Prostate gland (tissue), 2 donors: ENCODE measurements around the gene SPEN. TPM values are rescaled to one million over a fixed set of nuclear protein-coding genes. Genes with fewer than 3 reads are reported as not detected.

Experiments used
- DNase-seq: peaks from one replicate; pipeline ENCODE4 v3.0.0-alpha.2; 2019; ENCODE audit warnings: low spot score
- H3K27ac ChIP-seq, 2 donors: fragments of 200-600 bp; sonication (generic); 2 replicates each; pipeline ENCODE4 v1.5.1; 2017 to 2019
- H3K27me3 ChIP-seq: fragments of 200-600 bp; sonication (generic); replicated peaks from 2 replicates; pipeline ENCODE4 v1.5.1; 2019; ENCODE audit not compliant: insufficient read depth
- H3K36me3 ChIP-seq, 2 donors: fragments of 200-600 bp; sonication (generic); 1 replicate in 1 of 2; 2 replicates in 1 of 2; pipeline versions ENCODE4 v1.5.1 to v1.8.1; 2017 to 2019
- H3K4me1 ChIP-seq: fragments of 200-600 bp; sonication (generic); replicated peaks from 2 replicates; pipeline ENCODE4 v1.5.1; 2019
- H3K4me3 ChIP-seq, 2 donors: fragments of 200-600 bp; sonication (generic); 2 replicates each; pipeline ENCODE4 v1.5.1; 2017 to 2019
- H3K9me3 ChIP-seq: fragments of 200-600 bp; sonication (generic); 2 replicates; pipeline ENCODE4 v1.5.1; 2017
- POLR2A ChIP-seq: fragments of 450-650 bp; IDR thresholded peaks from one replicate; pipeline ENCODE4 v1.6.1; 2016; ENCODE audit warnings: antibody characterized with exemption, mild to moderate bottlenecking
- POLR2AphosphoS5 ChIP-seq: sonication (generic); formaldehyde crosslinking; IDR thresholded peaks from one replicate; pipeline ENCODE4 v1.6.1; 2017; ENCODE audit warnings: antibody characterized with exemption
- WGBS: methylation state at CpG from one replicate; pipeline ENCODE4 v1.1.5; 2018; 5-methylcytosine and 5-hydroxymethylcytosine counted together
- intact Hi-C: fragments of 100-400 bp; cut with DNase I; formaldehyde crosslinking; loops from one replicate; pipeline ENCODE4 v1.14.2; 2022
- total RNA-seq, 2 donors: library from RNA; depleted of rRNA; stranded (reverse); fragments of >200 nt; gene quantifications; one replicate each; pipeline ENCODE4 v1.1.0, GENCODE V29; 2016
- TF ChIP-seq, protein P1 (sequence below), 4 experiments: fragments of 200-600 bp in 2 of 4; fragments of 450-650 bp in 2 of 4; sonication (generic) in 2 of 4; IDR thresholded peaks; 1 replicate in 3 of 4; 2 replicates in 1 of 4; pipeline ENCODE4 v1.5.1; 2016 to 2019; ENCODE audit warnings: antibody characterized with exemption in 4 of 4, mild to moderate bottlenecking in 2 of 4, moderate library complexity in 2 of 4

Gene SPEN
- total RNA-seq, 2 donors from 2014 or later: 31.9 to 48.3 TPM

DNA sequence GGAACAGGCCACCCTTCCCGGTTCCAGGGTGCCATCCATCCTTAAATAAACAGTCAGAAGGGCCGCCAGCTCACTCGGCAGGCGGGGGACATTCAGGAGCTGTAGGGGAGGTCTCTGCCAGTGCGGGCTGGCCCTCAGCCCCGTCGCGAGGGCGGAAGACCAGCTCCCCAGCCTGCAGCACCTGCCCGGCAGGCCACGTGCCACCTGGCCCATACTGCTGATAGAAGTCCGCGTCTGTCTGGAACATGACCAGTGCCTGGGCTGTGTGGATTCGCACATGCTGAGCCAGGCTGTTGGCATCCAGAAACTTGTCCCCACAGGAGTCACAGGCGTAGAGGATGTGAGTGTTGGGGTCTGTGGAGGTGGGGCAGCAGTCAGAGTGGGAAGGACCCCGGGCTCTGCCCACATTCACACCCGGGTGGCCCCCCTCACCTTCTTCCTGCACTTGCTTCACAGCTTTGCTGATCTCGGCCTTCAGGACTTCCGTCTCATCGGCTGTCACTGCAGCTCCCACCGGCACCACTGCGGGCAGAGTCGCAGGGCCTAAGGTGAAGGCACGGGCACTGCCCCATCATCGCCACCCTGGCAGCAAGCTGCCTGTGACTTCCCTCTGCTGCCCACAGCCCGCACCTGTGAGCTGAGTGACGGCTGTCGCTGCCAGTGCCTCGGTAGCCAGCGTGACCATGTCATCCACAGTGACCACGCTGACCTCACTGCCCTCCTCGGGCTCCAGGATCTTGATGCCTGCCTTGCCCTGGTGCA lies 94.6 kb downstream of the SPEN start:
- no peak for DNase-seq
- Histone ChIP-seq H3K27ac (no peak overlapping the region), H3K4me3 (no peak overlapping the region), H3K4me1 (no peaks in the 10 kb centered on the region), H3K27me3 (no peaks in the 10 kb centered on the region), H3K36me3 (peaks cover 13 to 33% of the 10 kb centered on the region in 2 donors), H3K9me3 (no peaks in the 10 kb centered on the region)
- intact Hi-C loops: no loop called here
- 62% methylated on average over 32 of the region's 32 CpGs for WGBS
- TF ChIP-seq POLR2AphosphoS5: no peak

DNA sequence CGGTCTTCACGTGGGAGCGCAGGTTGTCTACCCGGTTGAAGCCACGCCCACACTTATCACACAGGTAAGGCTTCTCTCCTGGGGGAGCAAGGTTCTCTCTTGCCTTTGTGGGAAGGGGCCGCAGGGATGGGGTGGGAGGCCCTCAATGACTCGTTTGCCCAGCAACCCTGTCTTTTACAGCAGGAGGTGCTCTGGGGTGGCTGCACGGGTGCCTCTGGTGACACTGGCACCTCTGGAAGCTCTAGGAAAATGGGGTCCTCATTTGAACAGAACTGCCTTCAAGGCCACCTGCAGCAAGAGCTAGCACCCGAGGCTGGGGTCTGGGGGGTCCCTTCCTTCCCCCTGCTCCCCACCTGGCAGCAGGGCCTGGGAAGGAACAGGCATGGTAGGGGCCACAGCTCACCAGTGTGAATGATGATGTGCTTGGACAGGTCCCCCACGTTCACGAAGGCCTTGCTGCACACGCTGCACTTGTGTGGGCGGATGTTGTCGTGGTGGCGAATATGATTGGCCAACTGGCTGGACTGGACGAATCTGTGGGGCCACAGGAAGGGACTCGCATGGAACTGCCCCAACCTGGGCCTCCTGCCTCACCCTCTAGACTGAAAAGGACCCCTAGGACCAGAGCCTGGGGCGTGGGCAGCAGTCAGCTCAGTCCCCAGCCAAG lies 95.3 kb downstream of the SPEN start:
- intact Hi-C loops: no loop called here
- Histone ChIP-seq H3K27me3 (no peaks in the 10 kb centered on the region), H3K4me1 (no peaks in the 10 kb centered on the region), H3K27ac (no peak overlapping the region), H3K4me3 (no peak overlapping the region), H3K9me3 (no peaks in the 10 kb centered on the region), H3K36me3 (peaks cover 13 to 33% of the 10 kb centered on the region in 2 donors)
- 67% methylated on average over 15 of the region's 18 CpGs for WGBS
- TF ChIP-seq, protein P1, sequence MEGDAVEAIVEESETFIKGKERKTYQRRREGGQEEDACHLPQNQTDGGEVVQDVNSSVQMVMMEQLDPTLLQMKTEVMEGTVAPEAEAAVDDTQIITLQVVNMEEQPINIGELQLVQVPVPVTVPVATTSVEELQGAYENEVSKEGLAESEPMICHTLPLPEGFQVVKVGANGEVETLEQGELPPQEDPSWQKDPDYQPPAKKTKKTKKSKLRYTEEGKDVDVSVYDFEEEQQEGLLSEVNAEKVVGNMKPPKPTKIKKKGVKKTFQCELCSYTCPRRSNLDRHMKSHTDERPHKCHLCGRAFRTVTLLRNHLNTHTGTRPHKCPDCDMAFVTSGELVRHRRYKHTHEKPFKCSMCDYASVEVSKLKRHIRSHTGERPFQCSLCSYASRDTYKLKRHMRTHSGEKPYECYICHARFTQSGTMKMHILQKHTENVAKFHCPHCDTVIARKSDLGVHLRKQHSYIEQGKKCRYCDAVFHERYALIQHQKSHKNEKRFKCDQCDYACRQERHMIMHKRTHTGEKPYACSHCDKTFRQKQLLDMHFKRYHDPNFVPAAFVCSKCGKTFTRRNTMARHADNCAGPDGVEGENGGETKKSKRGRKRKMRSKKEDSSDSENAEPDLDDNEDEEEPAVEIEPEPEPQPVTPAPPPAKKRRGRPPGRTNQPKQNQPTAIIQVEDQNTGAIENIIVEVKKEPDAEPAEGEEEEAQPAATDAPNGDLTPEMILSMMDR (IDR thresholded peaks at IDR 0.05): no peak
- DNase-seq: no peak

DNA sequence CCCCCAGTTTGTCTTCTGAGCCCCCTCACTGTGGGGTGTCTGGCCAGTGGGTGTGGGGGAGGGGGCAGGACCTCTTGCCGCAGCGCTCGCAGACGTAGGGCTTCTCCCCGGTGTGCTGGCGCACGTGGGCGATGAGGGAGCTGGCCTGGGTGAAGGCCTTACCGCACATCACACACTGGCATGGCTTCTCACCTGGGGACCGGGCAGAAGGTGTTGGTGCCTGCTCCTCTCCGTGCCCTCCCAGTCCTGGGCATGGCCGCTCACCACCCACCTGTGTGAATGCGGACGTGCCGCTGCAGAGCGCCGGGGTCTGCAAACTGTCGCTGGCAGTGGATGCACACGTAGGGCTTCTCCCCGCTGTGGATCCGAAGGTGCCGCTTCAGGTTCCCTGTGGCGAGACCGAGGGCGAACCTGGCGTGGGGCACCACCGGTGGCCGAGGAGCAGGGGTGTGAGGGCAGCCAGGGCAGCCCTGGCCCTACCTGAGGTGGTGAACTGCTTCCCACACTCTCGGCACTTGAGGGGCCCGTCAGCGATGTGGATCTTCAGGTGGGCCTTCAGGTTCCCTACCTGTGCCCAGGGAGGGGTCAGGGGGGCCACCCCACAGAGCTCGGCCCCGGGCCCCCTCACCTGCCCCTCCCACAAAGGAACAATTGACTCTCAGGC lies 96.0 kb downstream of the SPEN start:
- H3K36me3 ChIP-seq: peaks cover 13 to 33% of the 10 kb centered on the region in 2 donors
- H3K27ac ChIP-seq: no peak overlapping the region
- DNase-seq: no peak
- no peaks in the 10 kb centered on the region for H3K27me3 ChIP-seq
- no peaks in the 10 kb centered on the region for H3K9me3 ChIP-seq
- TF ChIP-seq, protein P1 (IDR thresholded peaks at IDR 0.05): no peak
- TF ChIP-seq POLR2AphosphoS5 (no peak), POLR2A (no peak)
- no peak overlapping the region for H3K4me3 ChIP-seq
- intact Hi-C loops: no loop called here
- no peaks in the 10 kb centered on the region for H3K4me1 ChIP-seq
- WGBS: 94% methylated on average over 28 of the region's 33 CpGs

DNA sequence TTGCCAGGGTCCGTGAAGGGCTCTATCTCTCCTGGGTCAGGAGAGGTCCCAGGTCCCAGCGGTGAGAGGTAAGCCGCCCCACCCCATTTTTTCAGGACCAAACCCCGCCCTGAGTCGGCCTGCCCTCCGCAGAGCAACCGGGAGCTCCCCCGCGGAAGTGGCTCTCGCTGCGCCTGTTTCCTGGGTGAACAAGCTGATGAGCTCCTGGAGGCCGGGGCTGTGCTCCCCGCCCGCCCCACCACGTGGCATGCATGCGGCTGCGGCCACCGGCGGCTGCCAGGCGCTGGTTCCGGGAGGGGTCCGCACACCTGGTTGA lies 96.4 kb downstream of the SPEN start:
- DNase-seq: no peak
- no peak overlapping the region for H3K27ac ChIP-seq
- no peaks in the 10 kb centered on the region for H3K9me3 ChIP-seq
- H3K36me3 ChIP-seq: peaks cover 13 to 33% of the 10 kb centered on the region in 2 donors
- no peaks in the 10 kb centered on the region for H3K27me3 ChIP-seq
- 89% methylated on average over 20 of the region's 22 CpGs for WGBS
- no peaks in the 10 kb centered on the region for H3K4me1 ChIP-seq
- no peak overlapping the region for H3K4me3 ChIP-seq
- intact Hi-C loops: no loop called here
- TF ChIP-seq POLR2AphosphoS5: no peak
- TF ChIP-seq, protein P1 (IDR thresholded peaks at IDR 0.05): no peak
- TF ChIP-seq POLR2A: no peak

DNA sequence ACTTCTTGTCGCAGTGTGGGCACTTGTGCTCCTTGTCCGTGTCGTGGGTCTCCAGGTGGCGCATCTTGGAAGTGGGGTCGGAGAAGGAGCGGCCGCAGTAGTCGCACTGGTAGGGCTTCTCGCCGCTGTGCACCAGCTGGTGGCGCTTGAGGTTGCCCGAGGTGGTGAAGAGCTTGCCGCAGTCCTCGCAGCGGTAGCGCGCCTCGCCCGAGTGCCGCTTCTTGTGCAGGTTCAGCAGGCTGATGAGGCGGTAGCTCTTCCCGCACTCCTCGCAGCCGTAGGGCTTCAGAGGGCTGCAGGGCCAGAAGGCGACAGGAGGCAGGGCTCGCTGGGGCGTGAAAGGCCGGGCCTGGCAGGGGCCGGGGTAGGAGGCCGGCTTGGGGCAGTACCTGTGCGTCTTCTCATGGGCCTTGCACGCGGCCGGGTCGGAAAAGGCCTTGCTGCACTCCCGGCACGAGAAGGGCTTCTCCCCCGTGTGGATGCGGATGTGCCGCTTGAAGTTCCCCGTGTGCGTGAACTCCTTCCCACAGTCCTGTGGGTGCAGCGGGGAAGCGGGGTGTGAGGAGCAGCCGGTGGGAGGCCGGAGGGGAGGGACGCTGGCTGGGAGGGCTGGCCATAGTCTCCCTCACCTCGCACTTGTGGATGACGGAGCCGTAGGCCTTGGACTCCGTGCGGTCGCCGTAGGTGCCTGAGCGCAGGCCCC lies 97.0 kb downstream of the SPEN start:
- WGBS: 92% methylated on average over 41 of the region's 55 CpGs
- DNase-seq: no peak
- peaks cover 13 to 33% of the 10 kb centered on the region in 2 donors for H3K36me3 ChIP-seq

More for the DNA sequence above, 97.0 kb downstream of the SPEN start:
- Histone ChIP-seq H3K4me1 (no peaks in the 10 kb centered on the region), H3K4me3 (no peak overlapping the region), H3K27me3 (no peaks in the 10 kb centered on the region), H3K27ac (no peak overlapping the region), H3K9me3 (no peaks in the 10 kb centered on the region)
- intact Hi-C loops: loop anchor here (5.0 kb wide), 1 partner anchor 57 kb away; no protein-coding TSS in a partner anchor
- TF ChIP-seq POLR2AphosphoS5 (no peak), POLR2A (no peak)
- TF ChIP-seq, protein P1 (IDR thresholded peaks at IDR 0.05): no peak
